Colonic mucosa (tissue), 4 donors: ENCODE data around the gene MARVELD1. TPM values are rescaled to one million over a fixed set of nuclear protein-coding genes. Genes with fewer than 3 reads are reported as not detected.
A peak's percentile ranks its signal among the peaks of the same experiment; 100 is the strongest.
"Not testable (repeated sequence)": the region's sequence is repeated elsewhere in the genome, so short reads cannot be mapped to it uniquely, and the experiment has no call there.

Experiments used
- DNase-seq: peaks from one replicate; pipeline ENCODE4 v3.0.0-alpha.2; 2020
- H3K27ac ChIP-seq: fragments of 200-600 bp; one replicate; pipeline ENCODE4 v1.8.0; 2021
- H3K27me3 ChIP-seq: fragments of 200-600 bp; one replicate; pipeline ENCODE4 v1.8.0; 2021
- H3K36me3 ChIP-seq: fragments of 200-600 bp; one replicate; pipeline ENCODE4 v1.8.0; 2021
- H3K4me1 ChIP-seq: fragments of 200-600 bp; one replicate; pipeline ENCODE4 v1.8.0; 2021; ENCODE audit warnings: mild to moderate bottlenecking
- H3K4me3 ChIP-seq: fragments of 200-600 bp; one replicate; pipeline ENCODE4 v1.8.0; 2021
- H3K9ac ChIP-seq, 2 donors: one replicate each; pipeline ENCODE4 v1.7.0; 2013; ENCODE audit warnings: control low read depth in 2 of 2, low read depth in 2 of 2, low read length in 2 of 2
- H3K9me3 ChIP-seq: fragments of 200-600 bp; one replicate; pipeline ENCODE4 v1.8.0; 2021
- CTCF ChIP-seq: fragments of 200-600 bp; IDR thresholded peaks from one replicate; pipeline ENCODE4 v1.8.0; 2022; ENCODE audit warnings: antibody characterized with exemption, mild to moderate bottlenecking
- intact Hi-C: fragments of 100-400 bp; cut with DNase I; formaldehyde crosslinking; loops from one replicate; pipeline ENCODE4 v1.14.1; 2022
- total RNA-seq, 2 donors: library from RNA; stranded (reverse); fragmentation: NEBNext Ultra II Directional in 1 of 2; extraction: Animal tissue kit (Norgen Biotek cat#: 25700) in 1 of 2; gene quantifications; one replicate each; pipeline ENCODE4 v1.2.1, GENCODE V29; 2021
- donor health status: healthy.
- donor health status: DM: no; HTN: no; CAD: no.
- donor health status: DM: no; HTN: no; CAD: no.

Gene MARVELD1
- total RNA-seq, 2 donors from 2014 or later: 25.7 to 31.7 TPM

- no peaks in the 10 kb centered on the region for H3K36me3 ChIP-seq
- peak within 1 kb of the TSS; percentile 51 for H3K4me3 ChIP-seq
- H3K9me3 ChIP-seq: no peaks in the 10 kb centered on the region
- H3K27me3 ChIP-seq: no peaks in the 10 kb centered on the region
- peak within 1 kb of the TSS; percentile 86 for H3K27ac ChIP-seq
- H3K9ac ChIP-seq: peak within 1 kb of the TSS; percentile 88 to 96
- H3K4me1 ChIP-seq: peaks cover 16% of the 10 kb centered on the region
- TF ChIP-seq CTCF: no peak
- intact Hi-C loops: no loop called here
- DNase-seq: peak; percentile 98
These were observed 26.4 kb upstream of the MARVELD1 start, which contains the start of gene AVPI1 for GRCh38 chr10:97686962-97687784. Gene AVPI1 (minus strand): TSS chr10:97687241. CDS start chr10:97679905, 7,336 bp downstream.

GRCh38 chr10:97687785-97688781 lies 25.4 kb upstream of the MARVELD1 start:
- Histone ChIP-seq H3K4me3 (peak overlapping the region; percentile 51), H3K27me3 (no peaks in the 10 kb centered on the region), H3K36me3 (no peaks in the 10 kb centered on the region), H3K27ac (peak overlapping the region; percentile 86), H3K9me3 (no peaks in the 10 kb centered on the region), H3K9ac (peak overlapping the region; percentile 68 to 96), H3K4me1 (peaks cover 14% of the 10 kb centered on the region)
- DNase-seq: no peak
- no peak for TF ChIP-seq CTCF
- intact Hi-C loops: no loop called here

- no peak for DNase-seq
- Histone ChIP-seq H3K4me1 (peaks cover 9% of the 10 kb centered on the region), H3K9ac (no peak overlapping the region), H3K27me3 (no peaks in the 10 kb centered on the region), H3K36me3 (no peaks in the 10 kb centered on the region), H3K4me3 (no peak overlapping the region), H3K27ac (no peak overlapping the region), H3K9me3 (no peaks in the 10 kb centered on the region)
- no peak for TF ChIP-seq CTCF
- intact Hi-C loops: no loop called here
These were observed 23.9 kb upstream of the MARVELD1 start for GRCh38 chr10:97689559-97690020.

- H3K27ac ChIP-seq: no peak overlapping the region
- intact Hi-C loops: no loop called here
- H3K4me3 ChIP-seq: no peak overlapping the region
- TF ChIP-seq CTCF: no peak
- H3K36me3 ChIP-seq: no peaks in the 10 kb centered on the region
- H3K4me1 ChIP-seq: peaks cover 9% of the 10 kb centered on the region
- no peak overlapping the region for H3K9ac ChIP-seq
- no peak for DNase-seq
- no peaks in the 10 kb centered on the region for H3K27me3 ChIP-seq
- no peaks in the 10 kb centered on the region for H3K9me3 ChIP-seq
These were observed 23.4 kb upstream of the MARVELD1 start for GRCh38 chr10:97690133-97690532.

GRCh38 chr10:97698072-97698655 lies 15.4 kb upstream of the MARVELD1 start:
- H3K4me3 ChIP-seq, DNase-seq, H3K27ac ChIP-seq, intact Hi-C loops, H3K4me1 ChIP-seq, H3K9me3 ChIP-seq, H3K27me3 ChIP-seq, H3K36me3 ChIP-seq: not testable (repeated sequence)
- H3K9ac ChIP-seq: peak overlapping the region in 1 of 2 donors; percentile 1
